B cell (primary cell): ENCODE data around the gene POLR1G. TPM values are rescaled to one million over a fixed set of nuclear protein-coding genes. Genes with fewer than 3 reads are reported as not detected.

Source experiments
- ATAC-seq: fragments of 200-7000 bp; cut with Tn5 transposase; one replicate; pipeline ENCODE4 v1.10.0; 2021; ENCODE audit warnings: low read depth, mild to moderate bottlenecking, moderate number of reproducible peaks, moderate library complexity
- CTCF ChIA-PET: fragments of 350-600 bp; sonication (Branson Sonifier 250); formaldehyde crosslinking; loops from one replicate; lab custom pipeline; 2021; ENCODE audit warnings: antibody characterized with exemption, inconsistent platforms; lab: Charles Lee
- POLR2A ChIA-PET: fragments of 350-600 bp; sonication (Branson Sonifier 250); formaldehyde crosslinking; loops from one replicate; lab custom pipeline; 2021; ENCODE audit warnings: antibody characterized with exemption; lab: Charles Lee
- DNase-seq: peaks from one replicate; pipeline ENCODE4 v3.0.0; 2013
- H2AFZ ChIP-seq: 2 replicates; pipeline ENCODE4 v1.6.1; 2012; ENCODE audit warnings: mild to moderate bottlenecking, low read depth, low read length; ENCODE audit not compliant: insufficient read depth, poor library complexity, severe bottlenecking
- H3K27ac ChIP-seq, 2 donors: 1 replicate in 1 of 2; 2 replicates in 1 of 2; pipeline ENCODE4 v1.5.1; 2012 to 2013; ENCODE audit warnings: low read length in 2 of 2, mild to moderate bottlenecking in 2 of 2, moderate library complexity in 1 of 2
- H3K27me3 ChIP-seq, 4 experiments: fragments of 200-600 bp in 1 of 4; sonication (generic) in 1 of 4; replicated peaks in 1 of 4; 1 replicate in 2 of 4; 2 replicates in 2 of 4; pipeline versions ENCODE4 v1.6.1 to v1.7.0; 2013 to 2016; ENCODE audit warnings: low read length in 3 of 4, mild to moderate bottlenecking in 2 of 4, mixed read lengths in 1 of 4, moderate library complexity in 1 of 4; ENCODE audit not compliant: insufficient read depth in 4 of 4, control insufficient read depth in 3 of 4; ENCODE audit errors: control extremely low read depth in 1 of 4
- H3K36me3 ChIP-seq, 2 experiments: replicated peaks in 1 of 2; 1 replicate in 1 of 2; 2 replicates in 1 of 2; pipeline versions ENCODE4 v1.6.1 to v1.7.1; 2013; ENCODE audit warnings: low read length in 1 of 2; ENCODE audit not compliant: insufficient read depth in 2 of 2, control insufficient read depth in 1 of 2; ENCODE audit errors: control extremely low read depth in 1 of 2, extremely low read depth in 1 of 2
- H3K4me1 ChIP-seq, 2 donors: fragments of 200-600 bp in 1 of 2; sonication (generic) in 1 of 2; 1 replicate in 1 of 2; 2 replicates in 1 of 2; pipeline versions ENCODE4 v1.5.1 to v1.6.1; 2013 to 2017; ENCODE audit warnings: low read length in 2 of 2; ENCODE audit not compliant: control insufficient read depth in 2 of 2, insufficient read depth in 2 of 2
- H3K4me2 ChIP-seq: replicated peaks from 2 replicates; pipeline ENCODE3; 2012; ENCODE audit warnings: mild to moderate bottlenecking, low read depth, low read length; ENCODE audit not compliant: poor library complexity, severe bottlenecking
- H3K4me3 ChIP-seq, 5 experiments: fragments of 200-600 bp in 1 of 5; sonication (generic) in 1 of 5; 1 replicate in 3 of 5; 2 replicates in 2 of 5; pipeline versions ENCODE4 v1.5.1 to v1.7.0; 2011 to 2016; ENCODE audit warnings: low read length in 4 of 5, mild to moderate bottlenecking in 4 of 5, low read depth in 2 of 5, control low read depth in 1 of 5, moderate library complexity in 1 of 5; ENCODE audit not compliant: insufficient read depth in 1 of 5; ENCODE audit errors: control extremely low read depth in 1 of 5, extremely low read depth in 1 of 5
- H3K79me2 ChIP-seq: fragments of 200-600 bp; sonication (generic); one replicate; pipeline ENCODE4 v1.6.0; 2016; ENCODE audit warnings: low read length; ENCODE audit not compliant: control insufficient read depth, insufficient read depth
- H3K9ac ChIP-seq: fragments of 200-600 bp; sonication (generic); 2 replicates; pipeline ENCODE4 v1.6.1; 2017; ENCODE audit warnings: mild to moderate bottlenecking, low read length, moderate library complexity
- H3K9me3 ChIP-seq, 3 donors: one replicate each; pipeline versions ENCODE4 v1.6.1 to v1.7.1; 2013; ENCODE audit warnings: low read length in 2 of 3; ENCODE audit not compliant: control insufficient read depth in 2 of 3, insufficient read depth in 1 of 3; ENCODE audit errors: control extremely low read depth in 1 of 3
- H4K20me1 ChIP-seq: 2 replicates; pipeline ENCODE4 v1.6.0; 2012; ENCODE audit warnings: mild to moderate bottlenecking, low read length; ENCODE audit not compliant: insufficient read depth, control insufficient read depth, poor library complexity, severe bottlenecking
- H3K27ac Mint-ChIP-seq: one replicate; pipeline ENCODE4 v1.8.0; 2021; ENCODE audit warnings: mixed read lengths
- H3K27me3 Mint-ChIP-seq: one replicate; pipeline ENCODE4 v1.8.0; 2021; ENCODE audit warnings: mixed read lengths
- H3K4me1 Mint-ChIP-seq: one replicate; pipeline ENCODE4 v1.8.0; 2021; ENCODE audit warnings: mixed read lengths
- H3K4me3 Mint-ChIP-seq: one replicate; pipeline ENCODE4 v1.8.0; 2021; ENCODE audit warnings: mixed read lengths
- H3K9me3 Mint-ChIP-seq: one replicate; pipeline ENCODE4 v1.8.0; 2022; ENCODE audit warnings: mixed read lengths; ENCODE audit not compliant: insufficient read depth
- EZH2 ChIP-seq: IDR thresholded peaks from 2 replicates; pipeline ENCODE4 v1.6.1; 2012; ENCODE audit warnings: borderline replicate concordance, low read depth, mild to moderate bottlenecking, moderate library complexity, low read length; ENCODE audit not compliant: insufficient read depth, poor library complexity, severe bottlenecking
- WGBS: methylation state at CpG from one replicate; pipeline ENCODE4 v1.1.5; 2013; ENCODE audit warnings: missing lambda C conversion rate; ENCODE audit not compliant: insufficient coverage; 5-methylcytosine and 5-hydroxymethylcytosine counted together
- intact Hi-C: fragments of 100-400 bp; cut with micrococcal nuclease; formaldehyde crosslinking; loops from one replicate; pipeline ENCODE4 v1.10.0; 2022
- polyA plus RNA-seq: library from polyadenylated mRNA; depleted of rRNA; stranded (reverse); fragments of >200 nt; gene quantifications from 2 replicates; pipeline ENCODE4 v1.2.3, GENCODE V29; 2012
- total RNA-seq, 2 donors: library from RNA; stranded (reverse); fragments of 120-200 nt in 1 of 2; gene quantifications; 1 replicate in 1 of 2; 2 replicates in 1 of 2; pipeline versions ENCODE4 v1.2.3 to v1.2.4, GENCODE V29; 2013 to 2022
- TF ChIP-seq, protein P1 (sequence below): fragments of 200-600 bp; IDR thresholded peaks from one replicate; pipeline ENCODE4 v1.8.0; 2022; ENCODE audit warnings: antibody characterized with exemption, mild to moderate bottlenecking

POLR1G gene
- total and polyA plus RNA-seq, 2 donors (not counting 1 experiment from before 2014, with no cell fraction given) = 2.1 to 4.3 TPM

GRCh38 chr19:45368737-45369340 is 37.6 kb upstream of the POLR1G start:
- Mint-ChIP-seq H3K27me3 (no peaks in the 10 kb centered on the region), H3K9me3 (no peaks in the 10 kb centered on the region), H3K4me3 (peak overlapping the region; percentile 67), H3K4me1 (peaks cover 12% of the 10 kb centered on the region), H3K27ac (no peak overlapping the region)
- Histone ChIP-seq H4K20me1 (no peaks in the 10 kb centered on the region), H2AFZ (no peak overlapping the region), H3K27ac (no peak overlapping the region), H3K27me3 (no peaks in the 10 kb centered on the region), H3K4me3 (no peak overlapping the region), H3K9ac (no peak overlapping the region), H3K4me1 (peaks cover 3 to 12% of the 10 kb centered on the region in 2 donors), H3K79me2 (peaks cover 7% of the 10 kb centered on the region), H3K36me3 (peaks cover 0 to 5% of the 10 kb centered on the region in 2 experiments), H3K9me3 (no peaks in the 10 kb centered on the region), H3K4me2 (peak overlapping the region; percentile 94)
- TF ChIP-seq, protein P1, sequence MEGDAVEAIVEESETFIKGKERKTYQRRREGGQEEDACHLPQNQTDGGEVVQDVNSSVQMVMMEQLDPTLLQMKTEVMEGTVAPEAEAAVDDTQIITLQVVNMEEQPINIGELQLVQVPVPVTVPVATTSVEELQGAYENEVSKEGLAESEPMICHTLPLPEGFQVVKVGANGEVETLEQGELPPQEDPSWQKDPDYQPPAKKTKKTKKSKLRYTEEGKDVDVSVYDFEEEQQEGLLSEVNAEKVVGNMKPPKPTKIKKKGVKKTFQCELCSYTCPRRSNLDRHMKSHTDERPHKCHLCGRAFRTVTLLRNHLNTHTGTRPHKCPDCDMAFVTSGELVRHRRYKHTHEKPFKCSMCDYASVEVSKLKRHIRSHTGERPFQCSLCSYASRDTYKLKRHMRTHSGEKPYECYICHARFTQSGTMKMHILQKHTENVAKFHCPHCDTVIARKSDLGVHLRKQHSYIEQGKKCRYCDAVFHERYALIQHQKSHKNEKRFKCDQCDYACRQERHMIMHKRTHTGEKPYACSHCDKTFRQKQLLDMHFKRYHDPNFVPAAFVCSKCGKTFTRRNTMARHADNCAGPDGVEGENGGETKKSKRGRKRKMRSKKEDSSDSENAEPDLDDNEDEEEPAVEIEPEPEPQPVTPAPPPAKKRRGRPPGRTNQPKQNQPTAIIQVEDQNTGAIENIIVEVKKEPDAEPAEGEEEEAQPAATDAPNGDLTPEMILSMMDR = no peak
- no peak for TF ChIP-seq EZH2
- DNase-seq (no peak), ATAC-seq (no peak)
- ChIA-PET CTCF (interaction anchor here (1.4 kb wide), 1 partner anchor 70 kb away, joined by 3 read pairs; no protein-coding TSS in a partner anchor), POLR2A (no interaction called here)
- WGBS = 97% methylated on average over 11 of the region's 11 CpGs
- intact Hi-C loops = no loop called here
